Epithelial cell of proximal tubule (primary cell): Measurements from ENCODE around the gene MSL3B. TPM values are rescaled to one million over a fixed set of nuclear protein-coding genes. Genes with fewer than 3 reads are reported as not detected.

Source experiments
- DNase-seq: peaks from one replicate; pipeline ENCODE4 v3.0.0-alpha.2; 2011; ENCODE audit warnings: low read depth
- H3K4me3 ChIP-seq: 2 replicates; pipeline ENCODE4 v1.5.1; 2011; ENCODE audit warnings: low read depth, mild to moderate bottlenecking, low read length
- total RNA-seq: library from RNA; depleted of rRNA; stranded (reverse); fragments of >200 nt; gene quantifications from 2 replicates; pipeline ENCODE4 v1.2.3, GENCODE V29; 2015
- TF ChIP-seq, protein P1 (sequence below): conservative IDR thresholded peaks from 2 replicates; pipeline ENCODE4 v1.5.1; 2012; ENCODE audit warnings: low read depth, mild to moderate bottlenecking, low read length

MSL3B gene

DNA sequence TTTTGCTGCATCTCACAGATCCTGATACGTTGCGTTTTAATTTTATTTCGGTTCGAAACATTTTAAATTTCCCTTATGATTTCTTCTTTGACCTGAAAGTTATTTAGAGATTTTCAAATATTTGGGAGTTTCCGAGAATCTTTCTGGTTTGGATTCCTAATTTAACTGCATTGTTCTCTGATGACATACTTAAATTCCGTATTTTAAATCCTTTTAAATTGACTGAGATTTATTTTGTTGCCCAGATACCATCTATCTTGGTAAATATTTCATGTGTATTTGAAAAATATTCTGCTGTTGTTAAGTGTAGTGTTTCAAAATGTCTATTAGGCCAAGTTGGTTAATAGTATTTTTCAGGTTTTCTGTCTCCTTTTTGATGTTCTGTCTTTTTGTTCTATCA lies 52.3 kb downstream of the MSL3B start:
- TF ChIP-seq, protein P1, sequence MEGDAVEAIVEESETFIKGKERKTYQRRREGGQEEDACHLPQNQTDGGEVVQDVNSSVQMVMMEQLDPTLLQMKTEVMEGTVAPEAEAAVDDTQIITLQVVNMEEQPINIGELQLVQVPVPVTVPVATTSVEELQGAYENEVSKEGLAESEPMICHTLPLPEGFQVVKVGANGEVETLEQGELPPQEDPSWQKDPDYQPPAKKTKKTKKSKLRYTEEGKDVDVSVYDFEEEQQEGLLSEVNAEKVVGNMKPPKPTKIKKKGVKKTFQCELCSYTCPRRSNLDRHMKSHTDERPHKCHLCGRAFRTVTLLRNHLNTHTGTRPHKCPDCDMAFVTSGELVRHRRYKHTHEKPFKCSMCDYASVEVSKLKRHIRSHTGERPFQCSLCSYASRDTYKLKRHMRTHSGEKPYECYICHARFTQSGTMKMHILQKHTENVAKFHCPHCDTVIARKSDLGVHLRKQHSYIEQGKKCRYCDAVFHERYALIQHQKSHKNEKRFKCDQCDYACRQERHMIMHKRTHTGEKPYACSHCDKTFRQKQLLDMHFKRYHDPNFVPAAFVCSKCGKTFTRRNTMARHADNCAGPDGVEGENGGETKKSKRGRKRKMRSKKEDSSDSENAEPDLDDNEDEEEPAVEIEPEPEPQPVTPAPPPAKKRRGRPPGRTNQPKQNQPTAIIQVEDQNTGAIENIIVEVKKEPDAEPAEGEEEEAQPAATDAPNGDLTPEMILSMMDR = no peak
- no peak for DNase-seq
- H3K4me3 ChIP-seq = no peak overlapping the region

Other genes with a start within 250 kb of the MSL3B start
- not detected in 2 replicates for gene UGT1A10, start 231.9 kb downstream of the MSL3B start, total RNA-seq
- not detected in 2 replicates for gene UGT1A9, start 196.5 kb downstream of the MSL3B start, total RNA-seq
- 0.14 TPM in 1 of 2 replicates, not detected in the other for gene UGT1A7, start 186.5 kb downstream of the MSL3B start, total RNA-seq
- gene UGT1A6, start 175.5 kb downstream of the MSL3B start, total RNA-seq = 0.52 and 5.1 TPM in 2 replicates
- gene UGT1A5, start 155.5 kb downstream of the MSL3B start, total RNA-seq = not detected in 2 replicates
- 0.07 TPM in 1 of 2 replicates, not detected in the other for gene UGT1A4, start 149.7 kb downstream of the MSL3B start, total RNA-seq
- not detected in 2 replicates for gene UGT1A3, start 139.3 kb downstream of the MSL3B start, total RNA-seq
- gene UGT1A1, start 108.1 kb downstream of the MSL3B start, total RNA-seq = not detected in 2 replicates
- gene MROH2A, start 90.1 kb downstream of the MSL3B start, total RNA-seq = not detected in 2 replicates
- 56.9 and 64.9 TPM in 2 replicates for gene HJURP, start 13.9 kb downstream of the MSL3B start, total RNA-seq
- 0.87 and 4.1 TPM in 2 replicates for gene TRPM8, start 49.0 kb upstream of the MSL3B start, total RNA-seq
- gene SPP2, start 182.3 kb upstream of the MSL3B start, total RNA-seq = not detected in 2 replicates